ENCODE measurements around the gene PRPH.
"Not testable (repeated sequence)": the region's sequence is repeated elsewhere in the genome, so short reads cannot be mapped to it uniquely, and the experiment has no call there.

The PRPH gene

GRCh38 chr12:49332891-49333371 is 38.0 kb downstream of the PRPH start:
- no peak for DNase-seq (ENCODE audit: low read depth)

GRCh38 chr12:49333778-49334177 is 38.8 kb downstream of the PRPH start:
- DNase-seq (ENCODE audit: low read depth), result not testable (repeated sequence)

- no peak for DNase-seq (ENCODE audit: low read depth)
Observed at GRCh38 chr12:49334226-49334625, 39.3 kb downstream of the PRPH start.

GRCh38 chr12:49334681-49335080 is 39.7 kb downstream of the PRPH start:
- no peak for DNase-seq (ENCODE audit: low read depth)

- DNase-seq (ENCODE audit: low read depth), result no peak
Observed at GRCh38 chr12:49335118-49335954, 40.4 kb downstream of the PRPH start.

GRCh38 chr12:49335955-49336644 is 41.2 kb downstream of the PRPH start:
- DNase-seq (ENCODE audit: low read depth), result no peak

- peak; percentile 41 for DNase-seq (ENCODE audit: low read depth)
Observed at GRCh38 chr12:49336645-49337584, 42.0 kb downstream of the PRPH start, which contains the start of gene C1QL4. C1QL4 (minus strand) TSS chr12:49337188; CDS start chr12:49336477, 711 bp downstream.

GRCh38 chr12:49338830-49339463 is 44.0 kb downstream of the PRPH start:
- no peak for DNase-seq (ENCODE audit: low read depth)

GRCh38 chr12:49339464-49339861 is 44.5 kb downstream of the PRPH start:
- DNase-seq (ENCODE audit: low read depth), result no peak

- DNase-seq (ENCODE audit: low read depth), result no peak
Observed at GRCh38 chr12:49340095-49340870, 45.3 kb downstream of the PRPH start.

GRCh38 chr12:49340971-49341776 is 46.2 kb downstream of the PRPH start:
- no peak for DNase-seq (ENCODE audit: low read depth)

- no peak for DNase-seq (ENCODE audit: low read depth)
Observed at GRCh38 chr12:49341777-49342065, 46.8 kb downstream of the PRPH start.

- DNase-seq (ENCODE audit: low read depth), result peak; percentile 59
Observed at GRCh38 chr12:49342066-49342913, 47.3 kb downstream of the PRPH start.

GRCh38 chr12:49342914-49343731 is 48.2 kb downstream of the PRPH start:
- DNase-seq (ENCODE audit: low read depth), result no peak

GRCh38 chr12:49344486-49345050 is 49.6 kb downstream of the PRPH start:
- no peak for DNase-seq (ENCODE audit: low read depth)

GRCh38 chr12:49345051-49345824 is 50.3 kb downstream of the PRPH start:
- DNase-seq (ENCODE audit: low read depth), result no peak
